ENCODE measurements around the gene SYCE1.

SYCE1 gene

GRCh38 chr10:133516057-133516456 is 49.3 kb downstream of the SYCE1 start:
- DNase-seq (ENCODE audit: low read depth in 2 of 3, low spot score in 2 of 3) = no peak

DNA sequence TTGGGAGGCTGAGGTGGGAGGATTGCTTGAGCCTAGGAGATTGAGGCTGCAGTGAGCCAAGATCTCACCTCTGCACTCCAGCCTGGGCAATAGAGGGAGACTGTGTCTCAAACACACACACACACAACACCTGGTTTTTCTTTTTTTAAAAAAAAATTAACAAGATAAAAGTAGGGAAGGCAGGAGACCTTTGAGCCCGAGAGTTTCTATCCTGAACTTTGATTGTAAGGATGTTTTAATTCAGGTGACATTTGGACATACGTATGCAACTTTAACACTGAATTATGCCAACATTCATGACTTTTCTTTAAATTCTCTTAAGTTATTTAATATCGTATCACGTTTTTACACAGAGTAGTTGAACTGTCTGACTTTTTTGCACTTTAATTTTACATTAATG is 49.9 kb downstream of the SYCE1 start:
- DNase-seq (ENCODE audit: low read depth in 2 of 3, low spot score in 2 of 3) = no peak

- DNase-seq (ENCODE audit: low read depth in 2 of 3, low spot score in 2 of 3) = no peak
These were observed 53.4 kb downstream of the SYCE1 start for GRCh38 chr10:133511907-133512528.

DNA sequence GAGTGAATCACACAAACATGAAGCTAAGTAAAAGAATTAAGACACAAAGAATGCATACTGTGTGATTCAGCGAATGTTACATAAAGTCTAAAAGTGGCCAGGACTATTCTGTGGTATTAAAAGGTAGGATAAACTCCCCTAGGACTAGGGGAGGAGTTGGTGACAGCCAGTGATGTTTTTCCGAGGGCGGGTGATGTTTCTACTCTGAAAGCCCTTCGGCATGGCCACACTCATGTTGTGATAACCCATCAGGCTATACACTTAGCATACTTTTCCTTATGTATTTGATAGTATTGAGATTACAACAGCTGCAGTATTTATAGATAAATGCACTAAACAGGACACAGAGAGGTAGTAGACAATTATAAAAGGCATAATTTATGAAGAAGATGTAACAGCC is 54.0 kb downstream of the SYCE1 start:
- no peak for DNase-seq (ENCODE audit: low read depth in 2 of 3, low spot score in 2 of 3)

GRCh38 chr10:133509700-133510099 is 55.7 kb downstream of the SYCE1 start:
- no peak for DNase-seq (ENCODE audit: low read depth in 2 of 3, low spot score in 2 of 3)
